Loucy (cell line): ENCODE measurements around the gene SHCBP1.

Experiments
- H2AFZ ChIP-seq: fragments of 200-600 bp; sonication (generic); 2 replicates; pipeline ENCODE4 v1.6.0; 2016; ENCODE audit warnings: antibody characterized with exemption, mild to moderate bottlenecking, low read length, moderate library complexity
- H3F3A ChIP-seq: fragments of 200-600 bp; 2 replicates; pipeline ENCODE4 v1.6.0; 2016; ENCODE audit warnings: antibody characterized with exemption, low read depth, mild to moderate bottlenecking
- H3K27me3 ChIP-seq: fragments of 200-600 bp; sonication (generic); 2 replicates; pipeline ENCODE4 v1.6.1; 2014; ENCODE audit warnings: low read length, mild to moderate bottlenecking; ENCODE audit not compliant: insufficient read depth, poor library complexity, severe bottlenecking
- H3K36me3 ChIP-seq: fragments of 200-600 bp; sonication (generic); 2 replicates; pipeline ENCODE4 v1.6.1; 2016; ENCODE audit warnings: low read length; ENCODE audit not compliant: insufficient read depth
- H3K4me1 ChIP-seq: fragments of 200-600 bp; sonication (generic); 2 replicates; pipeline ENCODE4 v1.5.1; 2014; ENCODE audit warnings: low read length, mild to moderate bottlenecking; ENCODE audit not compliant: insufficient read depth, poor library complexity, severe bottlenecking
- H3K4me2 ChIP-seq: fragments of 200-600 bp; sonication (generic); 2 replicates; pipeline ENCODE4 v1.6.0; 2014; ENCODE audit warnings: antibody characterized with exemption, low read length, low read depth, mild to moderate bottlenecking; ENCODE audit not compliant: poor library complexity, severe bottlenecking
- H3K4me3 ChIP-seq: fragments of 200-600 bp; sonication (generic); 2 replicates; pipeline ENCODE4 v1.5.1; 2014; ENCODE audit warnings: low read length, mild to moderate bottlenecking, mixed read lengths; ENCODE audit not compliant: poor library complexity, severe bottlenecking
- H3K79me2 ChIP-seq: fragments of 200-600 bp; sonication (generic); 2 replicates; pipeline ENCODE4 v1.6.1; 2014; ENCODE audit warnings: low read length; ENCODE audit not compliant: insufficient read depth
- H3K9ac ChIP-seq: fragments of 200-600 bp; sonication (generic); 2 replicates; pipeline ENCODE4 v1.6.0; 2014; ENCODE audit warnings: mild to moderate bottlenecking, low read depth, low read length, moderate library complexity; ENCODE audit not compliant: poor library complexity, severe bottlenecking
- H3K9me2 ChIP-seq: fragments of 200-600 bp; sonication (generic); replicated peaks from 2 replicates; pipeline ENCODE4 v1.6.1; 2016; ENCODE audit warnings: low read depth, low read length, mixed read lengths
- H3K9me3 ChIP-seq: fragments of 200-600 bp; sonication (generic); 2 replicates; pipeline ENCODE4 v1.6.1; 2014; ENCODE audit warnings: mild to moderate bottlenecking, antibody characterized with exemption, low read length, low read depth; ENCODE audit not compliant: insufficient read depth
- H4K20me1 ChIP-seq: fragments of 200-600 bp; sonication (generic); 2 replicates; pipeline ENCODE4 v1.6.0; 2014; ENCODE audit warnings: antibody characterized with exemption, low read length, mild to moderate bottlenecking; ENCODE audit not compliant: insufficient read depth, poor library complexity, severe bottlenecking
- EZH2phosphoT487 ChIP-seq: fragments of 200-600 bp; IDR thresholded peaks from 2 replicates; pipeline ENCODE4 v1.6.1; 2018; ENCODE audit warnings: antibody characterized with exemption, mild to moderate bottlenecking, moderate library complexity, borderline replicate concordance
- TF ChIP-seq, protein P1 (sequence below): fragments of 200-600 bp; sonication (generic); conservative IDR thresholded peaks from 2 replicates; pipeline ENCODE4 v1.5.1; 2014; ENCODE audit warnings: mild to moderate bottlenecking, antibody characterized with exemption, low read length

The SHCBP1 gene

GRCh38 chr16:46621934-46622676 lies 926 bp upstream of the SHCBP1 start:
- Histone ChIP-seq H2AFZ (peak overlapping the region; percentile 98), H3K9me3 (no peaks in the 10 kb centered on the region), H4K20me1 (no peaks in the 10 kb centered on the region), H3K4me2 (peak overlapping the region; percentile 97), H3K9ac (peak overlapping the region; percentile 7), H3K79me2 (peaks cover 40% of the 10 kb centered on the region), H3K4me3 (peak overlapping the region; percentile 96), H3F3A (peaks cover 3% of the 10 kb centered on the region; the same call in 1 of the 2 replicates), H3K36me3 (peaks cover 3% of the 10 kb centered on the region; the same call in 1 of the 2 replicates), H3K4me1 (peaks cover 24% of the 10 kb centered on the region), H3K27me3 (no peaks in the 10 kb centered on the region), H3K9me2 (no peaks in the 10 kb centered on the region)
- TF ChIP-seq EZH2phosphoT487, result no peak
- TF ChIP-seq, protein P1, sequence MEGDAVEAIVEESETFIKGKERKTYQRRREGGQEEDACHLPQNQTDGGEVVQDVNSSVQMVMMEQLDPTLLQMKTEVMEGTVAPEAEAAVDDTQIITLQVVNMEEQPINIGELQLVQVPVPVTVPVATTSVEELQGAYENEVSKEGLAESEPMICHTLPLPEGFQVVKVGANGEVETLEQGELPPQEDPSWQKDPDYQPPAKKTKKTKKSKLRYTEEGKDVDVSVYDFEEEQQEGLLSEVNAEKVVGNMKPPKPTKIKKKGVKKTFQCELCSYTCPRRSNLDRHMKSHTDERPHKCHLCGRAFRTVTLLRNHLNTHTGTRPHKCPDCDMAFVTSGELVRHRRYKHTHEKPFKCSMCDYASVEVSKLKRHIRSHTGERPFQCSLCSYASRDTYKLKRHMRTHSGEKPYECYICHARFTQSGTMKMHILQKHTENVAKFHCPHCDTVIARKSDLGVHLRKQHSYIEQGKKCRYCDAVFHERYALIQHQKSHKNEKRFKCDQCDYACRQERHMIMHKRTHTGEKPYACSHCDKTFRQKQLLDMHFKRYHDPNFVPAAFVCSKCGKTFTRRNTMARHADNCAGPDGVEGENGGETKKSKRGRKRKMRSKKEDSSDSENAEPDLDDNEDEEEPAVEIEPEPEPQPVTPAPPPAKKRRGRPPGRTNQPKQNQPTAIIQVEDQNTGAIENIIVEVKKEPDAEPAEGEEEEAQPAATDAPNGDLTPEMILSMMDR, result no peak

GRCh38 chr16:46620266-46621005 lies 743 bp downstream of the SHCBP1 start:
- Histone ChIP-seq H3K4me3 (peak overlapping the region; percentile 96), H3K4me2 (peak overlapping the region; percentile 97), H3K79me2 (peaks cover 54% of the 10 kb centered on the region), H4K20me1 (peaks cover 4% of the 10 kb centered on the region), H3F3A (peaks cover 3% of the 10 kb centered on the region; the same call in 1 of the 2 replicates), H3K9me3 (no peaks in the 10 kb centered on the region), H3K36me3 (peaks cover 14% of the 10 kb centered on the region; the same call in 1 of the 2 replicates), H2AFZ (peak overlapping the region; percentile 98), H3K4me1 (peaks cover 32% of the 10 kb centered on the region), H3K9ac (peak overlapping the region; percentile 95), H3K9me2 (no peaks in the 10 kb centered on the region), H3K27me3 (no peaks in the 10 kb centered on the region)
- TF ChIP-seq, protein P1, result no peak
- no peak for TF ChIP-seq EZH2phosphoT487

GRCh38 chr16:46618516-46618915 lies 2.7 kb downstream of the SHCBP1 start:
- Histone ChIP-seq H3K79me2 (peaks cover 66% of the 10 kb centered on the region), H2AFZ (no peak overlapping the region), H3K27me3 (no peaks in the 10 kb centered on the region), H3K9me3 (no peaks in the 10 kb centered on the region), H3K4me3 (peak overlapping the region; percentile 96), H4K20me1 (peaks cover 8% of the 10 kb centered on the region), H3K36me3 (peaks cover 32% of the 10 kb centered on the region; the same call in 1 of the 2 replicates), H3F3A (peaks cover 3% of the 10 kb centered on the region; the same call in 1 of the 2 replicates), H3K4me1 (peaks cover 32% of the 10 kb centered on the region), H3K4me2 (peak overlapping the region; percentile 97), H3K9me2 (no peaks in the 10 kb centered on the region), H3K9ac (peak overlapping the region; percentile 41)
- TF ChIP-seq, protein P1, result no peak
- no peak for TF ChIP-seq EZH2phosphoT487
